Measurements from ENCODE around the gene PRKAB1.
"Not testable (repeated sequence)": the region's sequence is repeated elsewhere in the genome, so short reads cannot be mapped to it uniquely, and the experiment has no call there.

DNA sequence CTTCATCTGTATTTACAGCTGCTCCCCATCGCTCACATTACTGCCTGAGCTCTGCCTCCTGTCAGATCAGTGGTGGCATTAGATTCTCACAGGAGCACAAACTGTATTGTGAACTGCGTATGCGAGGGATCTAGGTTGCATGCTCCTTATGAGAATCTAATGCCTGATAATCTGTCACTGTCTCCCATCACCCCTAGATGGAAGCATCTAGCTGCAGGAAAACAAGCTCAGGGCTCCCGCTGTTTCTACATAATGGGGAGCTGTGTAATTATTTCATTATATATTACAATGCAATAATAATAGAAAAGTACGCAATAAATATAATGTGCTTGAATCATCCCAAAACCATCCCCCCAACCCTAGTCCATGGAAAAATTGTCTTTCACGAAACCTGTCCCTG, 9.8 kb upstream of the PRKAB1 start:
- TF ChIP-seq, protein P1, sequence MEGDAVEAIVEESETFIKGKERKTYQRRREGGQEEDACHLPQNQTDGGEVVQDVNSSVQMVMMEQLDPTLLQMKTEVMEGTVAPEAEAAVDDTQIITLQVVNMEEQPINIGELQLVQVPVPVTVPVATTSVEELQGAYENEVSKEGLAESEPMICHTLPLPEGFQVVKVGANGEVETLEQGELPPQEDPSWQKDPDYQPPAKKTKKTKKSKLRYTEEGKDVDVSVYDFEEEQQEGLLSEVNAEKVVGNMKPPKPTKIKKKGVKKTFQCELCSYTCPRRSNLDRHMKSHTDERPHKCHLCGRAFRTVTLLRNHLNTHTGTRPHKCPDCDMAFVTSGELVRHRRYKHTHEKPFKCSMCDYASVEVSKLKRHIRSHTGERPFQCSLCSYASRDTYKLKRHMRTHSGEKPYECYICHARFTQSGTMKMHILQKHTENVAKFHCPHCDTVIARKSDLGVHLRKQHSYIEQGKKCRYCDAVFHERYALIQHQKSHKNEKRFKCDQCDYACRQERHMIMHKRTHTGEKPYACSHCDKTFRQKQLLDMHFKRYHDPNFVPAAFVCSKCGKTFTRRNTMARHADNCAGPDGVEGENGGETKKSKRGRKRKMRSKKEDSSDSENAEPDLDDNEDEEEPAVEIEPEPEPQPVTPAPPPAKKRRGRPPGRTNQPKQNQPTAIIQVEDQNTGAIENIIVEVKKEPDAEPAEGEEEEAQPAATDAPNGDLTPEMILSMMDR (IDR thresholded peaks at IDR 0.05) = not testable (repeated sequence)
- TF ChIP-seq ZFX (IDR thresholded peaks at IDR 0.05; ENCODE audit: borderline replicate concordance) = not testable (repeated sequence)

Data from 22Rv1 (cell line).